OCI-LY1 (cell line): ENCODE results near the gene C1S.

Source experiments
- H2AFZ ChIP-seq: fragments of 200-600 bp; sonication (generic), shearing (Covaris generic); 2 replicates; pipeline ENCODE4 v1.6.0; 2014; ENCODE audit warnings: antibody characterized with exemption, mild to moderate bottlenecking, low read length
- H3F3A ChIP-seq: fragments of 200-600 bp; sonication (generic), shearing (Covaris generic); 2 replicates; pipeline ENCODE4 v1.6.0; 2014; ENCODE audit warnings: mild to moderate bottlenecking, antibody characterized with exemption, low read length, moderate library complexity; ENCODE audit not compliant: insufficient read depth
- H3K27ac ChIP-seq: fragments of 200-600 bp; sonication (generic); 2 replicates; pipeline ENCODE4 v1.5.1; 2014; ENCODE audit warnings: low read length, mixed run types, mild to moderate bottlenecking, low read depth; ENCODE audit not compliant: poor library complexity, severe bottlenecking
- H3K27me3 ChIP-seq: fragments of 200-600 bp; sonication (generic); 2 replicates; pipeline ENCODE4 v1.6.0; 2014; ENCODE audit warnings: antibody characterized with exemption, mild to moderate bottlenecking, low read length, moderate library complexity; ENCODE audit not compliant: insufficient read depth
- H3K36me3 ChIP-seq: fragments of 200-600 bp; sonication (generic); 2 replicates; pipeline ENCODE4 v1.6.1; 2014; ENCODE audit warnings: mild to moderate bottlenecking, antibody characterized with exemption, low read length, moderate library complexity, mixed read lengths; ENCODE audit not compliant: insufficient read depth
- H3K4me1 ChIP-seq: fragments of 200-600 bp; sonication (generic); 2 replicates; pipeline ENCODE4 v1.5.1; 2014; ENCODE audit warnings: mild to moderate bottlenecking, low read length, moderate library complexity; ENCODE audit not compliant: insufficient read depth, severe bottlenecking
- H3K4me2 ChIP-seq: fragments of 200-600 bp; sonication (generic), shearing (Covaris generic); 2 replicates; pipeline ENCODE4 v1.6.1; 2014; ENCODE audit warnings: low read length
- H3K4me3 ChIP-seq: fragments of 200-600 bp; sonication (generic); 2 replicates; pipeline ENCODE4 v1.5.1; 2014; ENCODE audit warnings: low read length, low read depth, mild to moderate bottlenecking, mixed read lengths; ENCODE audit not compliant: poor library complexity, severe bottlenecking
- H3K79me2 ChIP-seq: fragments of 200-600 bp; shearing (Covaris generic); 2 replicates; pipeline ENCODE4 v1.6.1; 2016; ENCODE audit warnings: mixed run types, low read length, mixed read lengths; ENCODE audit not compliant: insufficient read depth
- H3K9ac ChIP-seq: fragments of 200-600 bp; sonication (generic), shearing (Covaris generic); 2 replicates; pipeline ENCODE4 v1.6.1; 2014; ENCODE audit warnings: mild to moderate bottlenecking, low read length, mixed read lengths
- H3K9me2 ChIP-seq: fragments of 200-600 bp; sonication (generic), shearing (Covaris generic); 2 replicates; pipeline ENCODE4 v1.6.1; 2014; ENCODE audit warnings: low read depth, mild to moderate bottlenecking, low read length, mixed read lengths
- H3K9me3 ChIP-seq: fragments of 200-600 bp; shearing (Covaris generic); 2 replicates; pipeline ENCODE4 v1.6.1; 2014; ENCODE audit warnings: low read length, mixed read lengths
- H4K20me1 ChIP-seq: fragments of 200-600 bp; sonication (generic), shearing (Covaris generic); 2 replicates; pipeline ENCODE4 v1.6.0; 2016; ENCODE audit warnings: mild to moderate bottlenecking, low read length; ENCODE audit not compliant: insufficient read depth
- CTCF ChIP-seq: fragments of 200-600 bp; sonication (generic), shearing (Covaris generic); IDR thresholded peaks from 2 replicates; pipeline ENCODE4 v1.5.1; 2017; ENCODE audit warnings: mild to moderate bottlenecking, antibody characterized with exemption, low read length, moderate library complexity, mixed read lengths
- EZH2 ChIP-seq: fragments of 200-600 bp; sonication (generic), shearing (Covaris generic); IDR thresholded peaks from 2 replicates; pipeline ENCODE4 v1.8.0; 2017; ENCODE audit warnings: borderline replicate concordance, mixed run types, mild to moderate bottlenecking, antibody characterized with exemption, low read length, moderate library complexity, mixed read lengths

The C1S gene

DNA sequence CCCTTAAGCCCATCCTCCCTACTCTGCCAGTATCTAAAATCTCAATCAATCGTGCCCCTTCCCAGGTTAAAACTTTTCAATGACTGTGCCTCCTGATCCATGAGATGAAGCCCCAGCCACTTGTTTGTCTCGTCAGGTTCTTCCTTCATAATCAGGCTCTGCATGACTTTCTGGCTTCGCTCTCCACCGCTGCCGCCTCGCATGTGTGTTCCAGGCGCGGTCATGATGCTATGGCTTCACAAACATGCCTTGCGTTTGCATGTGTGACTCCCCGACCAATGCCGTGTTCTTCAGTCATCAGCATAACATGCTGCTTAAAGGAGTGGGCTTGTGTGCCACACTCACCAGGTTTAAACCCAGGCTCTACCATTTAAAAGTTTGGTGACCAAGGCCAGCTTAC is 53.5 kb downstream of the C1S start:
- no peak overlapping the region for H2AFZ ChIP-seq
- no peaks in the 10 kb centered on the region for H4K20me1 ChIP-seq
- H3K27me3 ChIP-seq: no peaks in the 10 kb centered on the region
- no peaks in the 10 kb centered on the region for H3K4me1 ChIP-seq
- H3K79me2 ChIP-seq: no peaks in the 10 kb centered on the region
- H3K9me2 ChIP-seq: no peaks in the 10 kb centered on the region
- H3K27ac ChIP-seq: no peak overlapping the region
- no peaks in the 10 kb centered on the region for H3K9me3 ChIP-seq
- TF ChIP-seq EZH2 (no peak), CTCF (no peak)
- H3F3A ChIP-seq: no peaks in the 10 kb centered on the region
- no peak overlapping the region for H3K4me3 ChIP-seq
- no peak overlapping the region for H3K4me2 ChIP-seq
- no peak overlapping the region for H3K9ac ChIP-seq
- H3K36me3 ChIP-seq: no peaks in the 10 kb centered on the region

GRCh38 chr12:7114851-7115250 is 54.3 kb downstream of the C1S start:
- TF ChIP-seq CTCF (no peak), EZH2 (no peak)
- no peaks in the 10 kb centered on the region for H4K20me1 ChIP-seq
- no peaks in the 10 kb centered on the region for H3K79me2 ChIP-seq
- no peaks in the 10 kb centered on the region for H3K36me3 ChIP-seq
- no peaks in the 10 kb centered on the region for H3K9me2 ChIP-seq
- H3K4me2 ChIP-seq: no peak overlapping the region
- H3F3A ChIP-seq: no peaks in the 10 kb centered on the region
- H3K4me1 ChIP-seq: no peaks in the 10 kb centered on the region
- no peak overlapping the region for H3K4me3 ChIP-seq
- H3K27ac ChIP-seq: no peak overlapping the region
- no peaks in the 10 kb centered on the region for H3K27me3 ChIP-seq
- no peaks in the 10 kb centered on the region for H3K9me3 ChIP-seq
- H2AFZ ChIP-seq: no peak overlapping the region
- H3K9ac ChIP-seq: no peak overlapping the region

DNA sequence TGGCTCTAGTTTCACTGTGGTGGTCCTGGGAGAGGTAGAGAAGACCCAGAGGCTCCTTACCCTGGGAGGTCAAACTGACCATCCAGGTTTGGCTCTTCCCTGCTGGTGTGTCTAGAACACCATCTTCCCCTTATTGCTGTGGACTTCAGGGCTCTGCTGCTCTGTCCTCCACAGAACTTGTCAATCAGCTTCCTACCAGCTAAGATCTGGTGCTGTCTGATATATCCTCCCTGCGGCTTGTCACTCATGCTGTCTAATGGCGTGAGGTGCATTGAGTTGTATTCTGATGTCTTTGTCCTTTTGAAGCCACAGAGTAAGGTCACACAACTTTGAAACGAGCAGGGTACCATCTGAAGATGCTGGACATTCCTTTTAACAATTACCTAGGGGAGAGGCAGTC is 55.7 kb downstream of the C1S start:
- Histone ChIP-seq H3K27me3 (no peaks in the 10 kb centered on the region), H3K9me3 (no peaks in the 10 kb centered on the region), H3K9me2 (no peaks in the 10 kb centered on the region), H3K4me2 (no peak overlapping the region), H2AFZ (no peak overlapping the region), H3K27ac (no peak overlapping the region), H3K36me3 (no peaks in the 10 kb centered on the region), H4K20me1 (no peaks in the 10 kb centered on the region), H3K79me2 (no peaks in the 10 kb centered on the region), H3K4me1 (no peaks in the 10 kb centered on the region), H3K9ac (no peak overlapping the region), H3K4me3 (no peak overlapping the region), H3F3A (no peaks in the 10 kb centered on the region)
- TF ChIP-seq EZH2: no peak

DNA sequence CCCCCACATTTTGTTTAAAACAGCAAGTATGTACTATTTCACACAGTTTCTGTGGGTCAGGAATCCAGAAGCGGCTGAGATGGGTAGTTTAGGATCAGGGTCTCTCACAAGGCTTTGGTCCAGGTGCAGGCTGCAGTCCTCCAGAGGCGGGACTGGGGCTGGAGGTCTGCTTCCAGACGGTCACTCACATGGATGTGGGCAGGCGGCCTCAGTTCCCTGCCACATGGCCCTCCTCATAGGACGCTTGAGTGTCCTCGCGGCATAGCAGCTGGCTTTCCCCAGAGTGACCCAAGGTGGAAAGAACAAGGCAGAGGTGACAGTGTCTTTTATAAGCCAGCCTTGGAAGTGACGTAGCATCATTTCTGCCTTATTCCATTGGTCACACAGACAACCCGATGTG is 56.4 kb downstream of the C1S start:
- Histone ChIP-seq H3K36me3 (no peaks in the 10 kb centered on the region), H3K4me1 (no peaks in the 10 kb centered on the region), H3K79me2 (no peaks in the 10 kb centered on the region), H3K9me3 (no peaks in the 10 kb centered on the region), H3K4me3 (no peak overlapping the region), H3F3A (no peaks in the 10 kb centered on the region), H3K27me3 (no peaks in the 10 kb centered on the region), H3K9ac (no peak overlapping the region), H3K27ac (no peak overlapping the region), H2AFZ (no peak overlapping the region), H4K20me1 (no peaks in the 10 kb centered on the region), H3K9me2 (no peaks in the 10 kb centered on the region), H3K4me2 (no peak overlapping the region)
- TF ChIP-seq EZH2 (no peak), CTCF (no peak)
